ENCODE measurements around the gene RASL12.

- TF ChIP-seq CTCF (IDR thresholded peaks at IDR 0.05) (no peak), EZH2 (IDR thresholded peaks at IDR 0.05; ENCODE audit: borderline replicate concordance, insufficient read depth, low read depth, low read length, poor library complexity, severe bottlenecking) (no peak)
Measured at GRCh38 chr15:65095747-65096104, 27.9 kb upstream of the RASL12 start.

All from B cell (primary cell).